GM04504 (cell line): Measurements from ENCODE around the gene CUEDC1.
"Not testable (repeated sequence)": the region's sequence is repeated elsewhere in the genome, so short reads cannot be mapped to it uniquely, and the experiment has no call there.

Experiments used
- DNase-seq: peaks from one replicate; pipeline ENCODE4 v3.0.0-alpha.2; 2012; ENCODE audit warnings: low read depth

Gene CUEDC1

DNA sequence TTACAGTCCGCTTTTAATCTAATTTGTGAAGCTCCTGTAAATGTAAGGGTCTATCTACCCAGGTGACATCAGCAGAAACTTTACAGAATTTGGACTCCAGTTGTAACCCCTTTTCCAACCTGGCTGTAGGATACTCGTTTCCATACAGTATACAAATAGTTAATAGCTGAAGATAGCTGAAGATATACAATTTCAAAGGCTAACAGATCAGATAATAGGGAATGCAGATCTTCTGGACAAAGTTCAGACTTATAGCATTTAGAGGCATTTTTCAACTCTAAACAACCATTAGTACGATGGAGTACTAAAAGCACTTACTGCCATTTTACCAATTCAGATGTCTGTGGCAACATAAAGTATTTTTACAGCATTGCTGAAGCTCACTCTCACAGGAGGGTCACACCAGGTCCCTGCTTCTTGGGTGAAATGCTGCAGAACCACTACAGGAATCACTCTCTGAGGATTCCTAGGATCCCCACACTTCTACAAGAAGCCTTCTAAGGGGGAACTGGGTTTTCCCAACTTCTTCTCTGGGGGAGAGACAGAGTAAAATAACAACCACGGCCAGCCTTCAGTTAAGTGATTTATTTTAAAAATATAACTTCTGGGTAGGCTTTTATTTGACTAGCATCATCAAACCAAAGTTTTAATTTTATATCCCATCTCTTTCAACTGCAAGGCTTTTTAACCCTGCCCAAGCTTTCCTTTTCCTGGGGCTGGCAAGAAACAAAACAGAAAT, 29.9 kb upstream of the CUEDC1 start:
- DNase-seq: no peak

DNA sequence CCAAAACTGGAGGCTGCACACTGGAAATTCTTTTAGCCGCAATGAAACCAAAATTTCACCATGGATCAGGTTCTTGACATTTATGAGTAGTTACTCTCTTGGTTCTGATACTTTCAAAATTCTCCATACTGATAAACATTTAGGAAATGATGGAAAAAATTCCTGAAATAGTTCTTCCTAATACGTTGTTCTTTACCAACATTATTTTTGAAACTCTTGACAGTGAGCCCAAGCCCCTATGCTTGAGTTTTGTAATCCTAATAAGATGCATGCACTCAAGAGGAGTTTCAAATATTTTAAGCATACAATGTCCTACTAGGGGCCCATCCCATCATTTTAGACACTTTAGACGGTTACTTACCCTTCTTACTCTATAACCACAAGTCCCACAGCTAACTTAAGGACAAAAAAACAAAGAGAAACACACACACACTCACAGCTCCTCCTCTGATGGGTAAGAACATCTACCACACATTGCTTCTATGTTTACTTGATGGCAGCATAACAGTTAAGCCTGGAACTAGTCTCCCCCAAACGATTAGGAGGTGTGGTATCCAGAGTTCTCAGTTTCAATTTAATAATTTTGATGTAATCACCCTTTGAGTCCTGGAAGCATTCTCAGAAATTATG, 29.2 kb upstream of the CUEDC1 start:
- no peak for DNase-seq

DNA sequence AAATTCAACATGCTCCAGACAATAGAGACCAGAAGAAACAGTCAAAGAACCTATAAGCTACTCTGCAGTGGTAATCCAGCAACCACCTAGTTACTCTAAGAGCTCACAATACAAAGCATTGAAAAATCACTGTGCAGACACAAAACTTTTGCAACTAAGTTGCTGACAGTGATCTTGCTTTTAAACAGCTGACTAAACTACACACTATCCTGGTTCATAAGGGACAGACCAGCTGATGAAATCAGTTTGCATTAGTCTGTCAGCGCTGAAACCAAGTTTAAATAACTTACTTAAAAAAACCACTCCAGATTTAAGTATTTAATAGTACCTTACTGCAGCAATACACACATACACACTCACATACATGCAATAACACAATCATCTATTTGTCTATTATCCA, 28.2 kb upstream of the CUEDC1 start:
- no peak for DNase-seq

DNA sequence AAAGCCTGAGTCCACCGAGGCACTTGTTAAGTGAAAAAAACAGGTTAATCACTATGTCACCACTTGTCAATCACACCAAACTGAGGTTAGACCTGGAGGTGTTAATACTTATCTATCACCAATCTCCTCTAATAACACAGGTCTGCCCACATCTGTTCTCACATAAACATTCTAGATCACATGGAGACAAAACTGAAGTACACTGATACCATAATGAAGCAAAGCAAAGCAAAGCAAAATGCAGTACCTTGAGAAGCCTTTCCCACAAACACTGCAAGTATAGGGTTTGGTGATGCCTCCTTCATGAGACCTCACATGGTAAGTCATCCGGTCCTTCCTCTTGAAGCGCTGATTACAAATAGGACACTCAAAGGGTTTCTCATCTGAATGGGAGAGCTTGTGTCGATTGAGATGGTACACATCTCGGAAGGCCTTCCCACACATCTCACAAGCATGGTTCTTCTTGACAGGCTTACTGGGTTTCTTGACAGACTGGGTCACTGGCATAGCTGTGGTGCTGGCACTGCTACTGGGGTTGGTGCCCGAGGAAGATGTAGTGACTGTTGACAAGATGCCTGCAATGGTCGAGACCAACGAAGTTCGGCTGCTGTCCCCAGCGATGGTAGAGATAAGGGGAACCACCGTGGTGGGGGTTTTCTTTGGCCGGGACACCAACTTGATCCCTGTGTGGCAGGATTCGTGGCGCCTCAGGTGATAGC, 27.4 kb upstream of the CUEDC1 start:
- DNase-seq: no peak

DNA sequence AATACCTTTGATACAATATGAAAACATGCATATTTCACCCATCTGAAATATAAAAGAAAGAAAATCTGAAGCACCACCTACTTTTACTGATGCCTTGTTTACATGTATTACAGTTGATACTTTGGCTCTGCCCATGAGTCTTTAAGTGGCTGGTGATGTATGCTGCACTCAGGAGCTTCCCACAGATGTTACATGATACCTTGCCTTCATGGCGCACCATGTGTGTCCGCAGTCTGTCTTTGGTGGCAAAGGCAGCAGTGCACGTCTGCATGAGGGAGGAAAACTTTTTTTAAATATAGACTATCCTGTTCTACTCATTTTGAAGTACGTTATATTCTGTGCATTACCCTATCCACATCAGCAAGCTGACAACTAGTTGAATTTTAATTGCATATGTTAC, 25.3 kb upstream of the CUEDC1 start:
- no peak for DNase-seq

DNA sequence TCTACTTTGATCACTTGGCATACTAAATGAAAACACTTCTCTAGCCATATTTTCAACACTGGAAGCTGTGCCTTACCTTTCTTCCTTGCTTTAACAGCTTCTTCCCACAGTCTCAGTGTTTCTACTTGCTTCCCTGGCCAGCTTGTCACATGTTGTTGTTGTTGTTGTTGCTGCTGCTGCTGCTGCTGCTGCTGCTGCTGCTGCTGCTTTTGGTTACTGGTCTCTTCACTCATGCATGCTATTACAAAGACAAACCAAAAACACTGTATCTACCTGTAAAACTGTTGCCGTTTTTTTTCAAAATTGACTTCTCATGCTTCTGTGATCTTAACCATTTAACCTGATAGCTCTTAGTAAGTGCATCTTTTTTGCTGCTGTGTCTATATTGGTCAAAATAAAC, 23.9 kb upstream of the CUEDC1 start:
- DNase-seq: no peak

DNA sequence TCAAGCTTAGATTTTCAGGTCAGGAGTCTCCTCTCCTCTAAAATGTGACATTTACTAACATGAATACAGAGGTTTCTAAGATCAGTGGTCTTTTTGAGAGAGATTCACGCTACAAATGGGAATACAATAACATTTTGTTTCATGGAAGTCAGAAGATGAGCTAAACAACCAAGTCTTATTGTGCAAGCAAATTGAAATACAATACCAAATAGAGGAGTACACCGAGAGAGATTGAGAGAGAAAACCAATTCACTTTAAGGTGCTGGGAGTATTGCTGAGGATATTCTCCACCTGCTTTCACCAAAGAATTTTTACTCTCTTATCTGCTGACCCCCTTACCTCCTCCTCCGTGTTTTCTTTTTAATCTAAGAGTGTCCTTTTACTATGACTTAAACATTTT, 21.4 kb upstream of the CUEDC1 start:
- no peak for DNase-seq

DNA sequence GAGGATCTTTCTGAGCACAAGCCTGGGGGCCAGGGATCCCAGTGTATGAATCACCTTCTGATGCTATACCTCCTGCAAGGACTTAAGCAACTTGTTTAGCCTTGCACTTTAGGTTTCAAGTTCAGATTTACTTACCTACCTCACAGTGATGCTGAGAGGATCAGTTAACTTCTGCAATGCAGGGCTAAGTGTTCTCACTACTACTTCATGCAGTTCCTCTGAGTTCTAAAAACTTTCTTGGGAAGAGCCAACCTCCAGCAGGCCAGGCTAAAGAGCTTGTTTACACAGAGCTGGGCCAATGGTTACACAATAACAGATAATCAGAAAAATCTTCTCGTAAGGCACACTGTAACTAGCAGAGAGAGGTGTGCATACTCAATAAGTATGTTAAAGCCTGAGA, 19.8 kb upstream of the CUEDC1 start:
- DNase-seq: no peak

DNA sequence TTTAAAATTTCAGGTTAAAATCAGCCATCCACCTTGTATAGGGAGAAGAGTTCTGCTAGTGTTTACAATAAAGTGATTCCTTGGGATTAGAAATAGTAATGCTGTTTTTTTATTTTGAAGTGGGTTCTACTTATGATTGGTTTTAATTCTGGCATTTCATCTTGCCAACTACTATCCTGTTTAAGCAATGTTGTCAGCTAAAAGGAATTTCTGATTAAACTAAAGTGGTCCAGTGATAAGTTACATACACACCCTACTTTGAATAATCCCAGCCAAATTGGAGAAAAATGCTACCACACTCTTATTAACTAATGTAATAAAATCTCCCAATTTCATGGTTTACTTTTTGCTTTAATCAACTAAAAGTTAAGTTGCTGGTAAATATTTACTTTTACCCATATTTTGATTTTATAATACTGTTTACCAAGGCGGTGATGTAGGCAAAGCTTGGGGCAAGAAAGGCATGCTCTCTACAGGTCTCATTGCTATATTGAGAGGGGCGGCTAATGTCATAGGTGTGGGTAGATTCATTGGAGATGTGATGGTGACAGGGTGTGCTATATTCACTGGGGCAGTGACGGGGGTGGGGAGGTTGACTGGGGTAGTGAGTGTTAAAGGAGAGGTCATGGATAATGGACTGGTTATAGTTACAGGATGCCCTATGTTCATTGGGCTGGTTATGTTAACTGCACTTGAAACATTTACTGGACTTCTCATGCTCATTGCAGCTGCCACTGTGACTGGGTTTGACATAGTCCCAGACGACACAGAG, 19.0 kb upstream of the CUEDC1 start:
- DNase-seq: not testable (repeated sequence)

DNA sequence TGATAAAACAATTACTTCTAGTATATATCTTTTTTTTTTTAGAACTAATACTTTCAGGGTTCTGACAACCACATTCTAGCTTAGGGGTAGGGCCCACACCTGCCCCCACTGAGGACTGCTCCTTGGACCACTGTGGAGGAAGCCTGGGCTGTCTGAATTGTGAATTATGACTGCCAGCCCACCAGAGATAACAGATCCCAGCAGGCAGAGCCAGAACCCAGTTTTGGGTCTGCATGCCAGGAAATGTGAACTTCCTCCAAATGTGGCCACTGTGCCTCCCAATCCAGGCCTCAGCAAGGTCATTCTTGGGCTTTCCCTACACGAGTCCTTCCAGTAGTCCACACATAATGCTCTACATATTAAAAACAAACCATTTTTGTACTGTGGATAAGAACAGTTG, 16.9 kb upstream of the CUEDC1 start:
- DNase-seq: no peak

DNA sequence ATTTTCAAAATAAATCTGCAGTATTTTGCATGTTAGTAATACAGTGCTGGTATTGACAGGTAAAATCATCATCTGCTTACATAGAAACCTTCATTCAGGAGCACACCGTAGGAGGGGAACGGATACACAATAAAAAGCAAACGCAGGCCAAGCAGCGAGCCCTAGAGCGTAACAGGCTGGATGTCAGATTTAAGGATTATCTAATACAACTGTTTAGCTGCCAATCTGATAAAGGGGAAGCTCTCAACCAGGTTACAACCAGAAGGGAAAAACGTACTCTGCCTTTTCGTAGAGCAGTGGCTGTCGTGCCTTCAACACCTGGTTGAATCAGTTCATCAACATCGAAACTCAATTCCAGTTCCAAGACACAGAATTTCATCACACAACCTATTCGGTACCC, 16.4 kb upstream of the CUEDC1 start:
- DNase-seq: no peak

DNA sequence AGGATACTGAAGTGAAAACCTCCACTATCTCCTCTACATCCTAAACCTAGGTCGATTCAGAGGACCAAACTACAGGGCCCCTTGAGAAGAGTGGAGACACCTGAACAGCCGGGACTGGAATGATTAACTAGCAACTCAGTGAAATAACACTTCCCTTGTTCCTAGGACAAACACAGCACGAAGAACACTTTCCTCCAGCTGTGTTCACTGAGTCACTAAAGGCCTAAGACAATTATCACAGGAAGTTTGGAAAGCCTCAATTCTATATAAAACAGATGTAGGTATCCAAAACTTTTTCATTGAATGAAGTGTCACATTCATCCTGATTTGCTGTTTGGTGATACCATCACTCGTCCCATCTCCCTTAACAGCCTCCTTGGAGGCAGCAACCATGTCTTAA, 15.5 kb upstream of the CUEDC1 start:
- peak; percentile 52 for DNase-seq

DNA sequence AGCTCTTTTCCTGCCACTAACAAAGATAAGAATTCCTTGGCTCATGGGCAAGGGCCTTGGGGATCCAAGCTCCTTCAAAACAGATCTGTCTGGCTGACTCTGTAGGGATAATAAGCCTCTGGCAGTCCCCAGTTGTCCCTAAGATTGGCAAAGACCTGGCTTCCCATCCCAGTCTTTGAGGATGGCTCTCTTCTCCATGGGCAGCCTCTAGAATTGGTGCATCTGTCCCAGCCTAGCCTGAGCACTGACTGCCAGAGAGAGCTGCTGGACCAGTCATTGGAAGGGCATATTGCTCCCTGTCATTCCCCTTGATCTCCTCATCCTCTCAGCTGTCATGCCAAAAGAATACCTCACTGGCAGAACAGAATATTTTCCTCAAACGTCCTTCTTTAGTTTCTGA, 13.2 kb upstream of the CUEDC1 start:
- no peak for DNase-seq

DNA sequence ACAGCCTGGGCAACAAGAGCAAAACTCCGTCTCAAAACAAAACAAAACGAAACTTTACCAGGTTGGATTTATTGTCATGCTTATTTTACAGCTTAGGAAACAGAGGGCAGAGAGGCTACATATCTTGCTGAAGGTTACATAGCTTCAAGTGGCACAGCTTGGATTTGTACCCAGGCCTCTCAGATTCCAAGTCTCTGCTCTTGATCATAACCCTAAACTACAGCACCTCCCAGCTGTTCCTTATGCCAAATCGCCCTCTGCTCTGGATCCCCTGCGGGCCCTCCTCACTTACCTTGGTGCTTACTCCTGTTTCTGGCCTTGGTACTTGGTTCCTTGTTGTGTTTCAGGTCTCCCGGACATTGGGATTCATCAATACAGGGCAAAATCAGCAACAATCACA, 11.7 kb upstream of the CUEDC1 start:
- DNase-seq: no peak

DNA sequence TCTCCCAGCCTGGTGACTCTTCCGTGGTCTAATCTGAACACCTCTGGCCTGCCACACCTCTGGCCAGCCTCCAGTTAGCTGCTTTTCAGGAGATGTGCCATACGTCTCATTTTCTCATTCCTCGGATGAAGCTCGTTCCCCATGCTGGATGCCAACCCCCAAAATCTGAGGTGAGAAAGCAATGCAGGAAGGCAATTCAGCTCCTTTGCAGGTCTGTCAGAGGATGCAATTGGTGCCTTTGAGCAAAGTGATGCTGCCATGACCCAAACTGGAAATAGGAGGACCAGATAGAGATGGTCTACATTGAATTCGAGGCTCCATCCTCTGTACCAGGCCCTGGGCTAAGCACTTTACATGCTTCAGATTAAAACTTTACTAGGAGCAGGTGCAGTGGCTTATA, 11.0 kb upstream of the CUEDC1 start:
- no peak for DNase-seq

DNA sequence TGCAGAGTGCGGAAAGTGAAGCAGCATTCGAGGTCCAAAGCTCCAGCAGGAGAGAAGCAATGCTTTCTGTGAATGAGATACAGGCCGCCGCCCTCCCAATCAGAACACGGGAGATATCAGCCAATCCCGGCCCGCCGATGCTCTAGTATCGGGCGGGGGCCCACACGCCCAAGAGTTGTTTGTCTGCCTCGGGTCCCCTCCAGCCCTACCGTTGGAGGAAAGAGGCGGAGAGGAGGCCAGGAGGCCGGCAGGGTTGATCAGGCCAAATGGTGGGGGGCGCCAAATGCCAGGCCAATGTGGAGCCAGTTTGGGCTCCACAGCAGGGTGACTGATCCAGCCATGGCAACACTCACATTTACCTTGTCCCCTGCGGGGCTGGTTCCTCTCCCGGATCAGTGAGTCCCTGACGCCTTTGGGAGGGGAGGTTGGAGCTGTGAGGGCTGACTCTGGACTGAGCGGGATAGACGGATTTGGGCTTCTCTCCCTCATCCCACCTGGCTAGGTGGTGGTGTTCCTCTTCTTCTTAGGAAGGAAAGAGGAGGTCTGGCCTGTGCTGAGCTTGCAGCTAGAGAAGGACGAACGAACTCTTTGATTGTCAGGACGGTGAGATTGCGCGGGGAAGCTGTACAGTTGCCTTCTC, 10.4 kb upstream of the CUEDC1 start:
- no peak for DNase-seq

DNA sequence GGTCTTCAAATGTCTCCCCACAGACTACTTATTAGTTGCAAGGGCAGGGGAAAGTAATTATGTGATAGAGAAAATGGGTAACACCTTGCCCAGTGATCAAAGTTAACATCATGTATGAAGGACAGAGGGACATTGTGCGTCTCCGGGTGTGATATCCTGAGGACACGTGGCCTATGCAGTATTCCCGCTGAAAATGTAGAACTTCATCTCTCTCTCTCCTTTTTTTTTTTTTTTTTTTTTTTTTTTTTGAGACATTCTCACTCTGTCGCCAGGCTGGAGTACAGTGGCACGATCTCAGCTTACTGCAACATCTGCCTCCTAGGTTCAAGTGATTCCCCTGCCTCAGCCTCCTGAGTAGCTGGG, 7.9 kb upstream of the CUEDC1 start:
- DNase-seq: no peak

DNA sequence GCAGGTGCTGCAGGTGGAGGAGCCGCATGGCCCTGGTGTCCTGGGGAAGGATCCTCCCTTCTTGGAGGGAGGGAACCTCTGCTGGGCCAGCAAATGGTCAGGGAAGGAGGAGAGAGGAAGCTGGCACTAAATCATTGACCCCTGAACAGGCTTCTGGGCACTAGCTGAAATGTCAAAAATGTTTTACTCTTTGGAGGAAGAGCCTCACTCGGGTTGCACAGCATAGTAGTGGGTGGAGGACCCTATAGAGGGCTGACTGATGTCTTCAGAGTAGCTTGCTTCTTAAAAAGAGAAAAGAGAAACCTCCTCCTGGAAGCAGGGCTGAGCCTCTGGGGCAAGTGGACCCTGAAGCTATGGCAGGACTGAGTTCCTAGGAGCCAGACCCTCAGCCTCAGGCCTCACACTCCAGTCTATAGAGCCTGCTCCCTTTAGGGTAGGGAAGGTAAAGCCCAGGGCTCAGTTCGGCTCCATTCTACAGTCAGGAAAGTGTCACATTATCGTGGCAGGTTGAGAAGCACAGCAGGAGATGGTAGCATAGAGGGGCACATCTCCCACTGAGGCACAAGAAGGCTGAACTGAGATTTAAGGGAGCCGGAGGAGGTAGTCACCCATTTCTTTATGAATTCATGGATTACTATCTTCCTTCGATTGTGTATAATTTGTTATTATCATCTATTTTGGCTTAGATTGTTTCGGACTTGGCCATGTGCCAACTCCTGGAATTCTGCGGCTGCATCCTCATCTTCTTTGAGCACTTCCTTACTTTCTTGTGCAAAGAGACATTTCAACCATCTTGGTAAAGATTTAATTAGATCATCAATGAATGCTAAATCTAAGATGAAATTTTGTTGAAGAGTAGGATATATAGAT, 7.3 kb upstream of the CUEDC1 start:
- no peak for DNase-seq

DNA sequence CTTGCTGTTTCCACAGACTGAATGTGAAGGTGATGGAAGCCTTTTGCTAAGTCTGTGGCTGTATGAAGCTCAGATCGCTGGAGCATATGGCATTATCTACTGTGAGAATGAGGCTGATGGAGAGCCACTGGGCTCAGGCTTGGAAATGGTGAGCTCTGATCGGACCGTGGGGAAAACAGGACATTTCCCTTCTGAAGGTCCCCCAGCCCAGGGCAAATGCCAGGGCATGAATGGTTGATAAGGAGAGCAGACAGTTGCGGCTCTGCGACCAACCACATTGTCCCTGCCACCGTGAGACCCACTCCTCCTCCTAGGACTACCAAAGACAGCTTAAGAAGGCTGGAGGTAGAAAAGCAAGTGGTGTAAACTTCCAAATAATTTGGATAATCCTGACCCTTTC, 4.7 kb upstream of the CUEDC1 start:
- DNase-seq: no peak

DNA sequence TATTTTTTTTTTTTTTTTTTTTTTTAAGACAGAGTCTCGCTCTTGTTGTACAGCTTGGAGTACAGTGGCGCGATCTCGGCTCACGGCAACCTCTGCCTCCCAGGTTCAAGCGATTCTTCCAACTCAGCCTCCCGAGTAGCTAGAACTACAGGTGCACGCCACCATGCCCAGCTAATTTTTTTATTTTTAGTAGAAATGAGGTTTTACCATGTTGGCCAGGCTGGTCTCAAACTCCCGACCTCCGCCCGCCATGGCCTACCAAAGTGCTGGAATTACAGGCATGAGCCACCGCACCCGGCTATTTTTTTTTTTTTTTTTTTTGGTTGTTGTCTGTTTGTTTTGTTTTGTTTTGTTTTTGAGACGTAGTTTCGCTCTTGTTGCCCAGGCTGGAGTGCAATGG, 3.2 kb upstream of the CUEDC1 start:
- not testable (repeated sequence) for DNase-seq

DNA sequence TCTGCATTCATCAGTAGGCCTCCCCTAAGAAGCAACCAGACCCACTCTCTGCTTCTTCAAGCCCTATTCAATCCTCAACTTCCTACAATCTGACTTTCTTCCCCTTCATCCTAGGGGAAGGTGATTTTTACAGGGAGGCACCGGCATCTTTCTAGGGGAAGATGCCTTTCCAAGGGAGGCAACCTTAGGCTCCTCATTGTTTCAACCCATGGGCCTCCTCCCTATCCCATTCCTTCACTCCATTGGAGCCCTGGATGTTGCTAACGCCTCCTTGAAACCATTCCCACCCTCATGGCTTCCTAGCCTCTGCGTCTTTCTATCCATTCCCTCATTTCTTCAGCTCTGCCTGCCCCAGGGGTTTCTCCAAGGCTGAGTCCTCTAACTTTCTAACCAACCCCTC, 2.7 kb upstream of the CUEDC1 start:
- DNase-seq: no peak
